ENCODE results near the gene ENO1. TPM values are rescaled to one million over a fixed set of nuclear protein-coding genes. Genes with fewer than 3 reads are reported as not detected.
"Not testable (repeated sequence)": the region's sequence is repeated elsewhere in the genome, so short reads cannot be mapped to it uniquely, and the experiment has no call there.

ENO1 gene
- polyA plus RNA-seq, 12 donors, result 265 to 465 (median 346) TPM; not detected in 1

- no peak for DNase-seq
Observed at GRCh38 chr1:8856689-8857412, 21.6 kb downstream of the ENO1 start.

- no peak for DNase-seq
Observed at GRCh38 chr1:8854240-8854639, 24.2 kb downstream of the ENO1 start.

GRCh38 chr1:8851060-8851459 lies 27.4 kb downstream of the ENO1 start:
- no peak for DNase-seq

GRCh38 chr1:8848663-8849386 lies 29.7 kb downstream of the ENO1 start:
- peak; percentile 89 for DNase-seq

GRCh38 chr1:8847990-8848389 lies 30.5 kb downstream of the ENO1 start:
- DNase-seq, result no peak

DNA sequence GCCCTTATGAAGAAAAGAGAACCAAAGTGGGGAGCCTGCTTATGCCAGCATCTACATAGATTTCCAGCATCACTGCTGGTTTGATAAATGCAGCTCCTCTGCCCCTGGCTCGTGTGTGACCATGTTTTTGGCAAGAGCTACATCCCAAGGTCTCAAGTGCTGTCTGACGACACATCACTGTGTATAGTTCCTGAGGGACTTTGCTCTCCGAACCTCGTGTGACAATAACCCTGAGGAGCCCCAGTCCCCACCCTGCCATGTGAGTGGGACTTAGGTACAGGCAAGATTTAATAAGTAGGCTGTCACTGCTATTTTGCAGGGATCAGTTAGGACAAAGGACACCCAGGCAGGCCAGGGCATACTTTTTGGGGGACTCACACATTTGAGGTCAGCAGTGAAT lies 32.2 kb downstream of the ENO1 start:
- DNase-seq, result no peak

DNA sequence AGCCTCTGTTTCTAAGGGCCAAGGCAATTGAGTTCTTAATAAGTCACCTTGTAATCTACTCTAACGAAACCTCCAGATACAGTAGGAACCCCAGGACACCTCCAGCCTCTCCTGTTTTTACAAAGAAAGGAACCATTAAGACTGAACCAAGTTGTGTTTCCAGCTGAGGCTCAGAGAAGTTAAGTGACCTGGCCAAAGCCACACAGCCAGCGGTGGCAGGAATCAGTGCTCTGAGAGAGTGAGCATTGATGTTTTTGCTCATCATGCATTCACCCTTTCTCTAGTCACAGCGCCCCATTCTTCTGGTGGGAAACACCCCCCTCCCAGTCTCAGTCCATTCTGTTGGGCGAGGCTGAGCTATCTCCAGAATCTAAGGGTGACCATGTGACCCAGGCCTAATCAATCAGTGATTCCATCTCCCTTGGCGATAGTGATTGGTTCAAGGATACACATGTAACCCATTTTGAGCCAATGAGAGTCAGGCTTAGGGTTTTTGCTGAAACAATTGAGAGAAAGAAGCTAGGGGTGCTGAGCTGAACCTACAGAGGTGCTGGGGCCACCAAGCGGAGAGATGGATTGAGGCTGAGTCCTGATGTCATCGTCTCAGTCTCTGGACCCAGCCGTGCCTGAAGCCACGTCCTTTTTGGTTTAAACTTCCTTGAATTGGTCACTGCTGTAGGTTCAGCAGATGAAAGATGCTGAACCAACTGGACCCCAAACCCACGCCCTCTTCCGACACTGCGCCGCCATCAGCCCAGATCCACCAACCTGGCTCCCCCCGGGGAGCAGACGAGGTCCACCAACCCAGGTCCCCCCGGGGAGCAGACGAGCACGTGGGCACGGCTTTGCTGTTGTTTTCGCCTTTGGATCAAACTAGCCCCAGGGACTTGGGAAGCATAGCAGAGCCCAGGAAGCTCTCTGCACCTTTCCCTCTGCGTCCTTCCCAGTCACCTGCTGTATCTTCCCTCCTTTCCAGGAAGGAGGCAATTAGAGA lies 33.1 kb downstream of the ENO1 start:
- DNase-seq, result no peak

- no peak for DNase-seq
Observed at GRCh38 chr1:8844501-8845006, 33.9 kb downstream of the ENO1 start.

DNA sequence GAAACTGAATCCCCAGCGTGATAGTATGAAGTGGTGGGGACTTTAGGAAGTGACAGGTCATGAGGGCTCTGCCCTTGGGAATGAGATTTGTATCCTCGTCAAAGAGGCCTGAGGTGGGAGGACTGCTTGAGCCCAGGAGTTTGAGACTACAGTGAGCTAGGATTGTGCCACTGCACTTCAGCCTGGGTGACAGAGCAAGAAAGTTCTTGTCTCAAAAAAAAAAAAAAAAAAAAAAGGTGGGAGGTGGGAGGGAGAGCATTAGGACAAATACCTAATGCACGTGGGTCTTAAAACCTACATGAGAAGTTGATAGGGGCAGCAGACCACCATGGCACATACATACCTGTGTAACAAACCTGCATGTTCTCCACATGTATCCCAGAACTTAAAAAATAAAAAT lies 37.1 kb downstream of the ENO1 start:
- DNase-seq, result no peak

DNA sequence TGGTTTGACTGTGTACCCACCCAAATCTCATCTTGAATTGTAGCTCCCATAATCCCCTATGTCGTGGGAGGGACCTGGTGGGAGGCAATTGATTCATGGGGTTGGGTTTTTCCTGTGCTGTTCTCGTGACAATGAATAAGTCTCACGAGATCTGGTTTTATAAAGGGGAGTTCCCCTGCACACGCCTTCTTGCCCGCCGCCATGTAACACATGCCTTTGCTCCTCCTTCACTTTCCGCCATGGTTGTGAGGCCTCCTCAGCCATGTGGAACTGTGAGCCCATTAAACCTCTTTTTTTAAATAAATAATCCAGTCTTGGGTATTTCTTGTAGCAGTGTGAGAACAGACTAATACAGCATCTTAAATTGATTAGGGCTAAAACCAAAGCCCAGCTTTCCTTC lies 38.5 kb downstream of the ENO1 start:
- no peak for DNase-seq

DNA sequence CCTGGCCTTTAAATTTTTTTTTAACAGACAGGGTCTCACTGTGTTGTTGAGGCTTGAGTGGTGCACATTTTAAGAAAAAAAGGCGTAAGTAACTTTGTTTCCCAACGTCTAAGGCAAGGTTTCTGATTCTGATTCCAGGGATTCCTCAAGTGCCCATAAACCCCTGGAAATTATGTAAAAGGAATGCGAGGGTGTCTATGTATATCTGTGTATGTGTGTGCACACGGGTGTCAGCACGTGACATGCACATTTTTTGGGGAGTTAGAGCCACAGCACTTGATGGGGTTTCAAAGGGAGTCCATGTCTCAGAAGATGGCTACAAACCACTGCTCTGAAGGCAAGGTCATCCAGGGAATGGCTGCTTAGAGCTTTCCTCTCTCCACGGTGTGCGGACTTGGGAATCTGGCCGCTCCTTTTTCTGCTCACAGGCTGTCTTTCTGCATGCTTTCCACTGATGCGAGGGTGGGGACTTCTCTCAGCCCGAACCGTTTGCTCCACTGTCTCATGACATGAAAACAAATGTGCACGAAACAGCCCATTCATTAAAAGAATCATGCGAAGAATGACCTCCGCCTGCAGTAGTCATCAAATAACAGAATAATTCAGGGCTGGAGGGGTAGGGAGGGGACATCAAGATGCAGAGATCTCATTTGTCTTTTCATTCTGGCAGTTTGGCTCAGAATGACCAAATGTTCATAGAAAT lies 42.4 kb downstream of the ENO1 start:
- DNase-seq, result no peak

DNA sequence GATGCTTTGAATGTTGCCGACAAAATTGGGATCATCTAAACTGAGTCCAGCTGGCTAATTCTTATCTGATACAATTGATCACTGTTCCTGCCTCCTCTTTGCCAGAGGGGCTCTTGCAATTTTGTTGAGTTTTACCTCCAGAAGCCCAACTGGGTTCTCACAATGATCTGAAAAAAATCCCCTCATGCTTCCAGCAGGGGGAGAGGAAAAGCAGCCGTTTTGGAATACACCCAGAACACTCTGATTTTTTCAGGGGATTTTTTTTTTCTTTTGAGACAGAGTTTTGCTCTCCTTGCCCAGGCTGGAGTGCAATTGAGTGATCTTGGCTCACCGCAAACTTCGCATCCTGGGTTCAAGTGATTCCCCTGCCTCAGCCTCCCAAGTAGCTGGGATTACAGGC lies 47.1 kb downstream of the ENO1 start:
- DNase-seq, result no peak

- not testable (repeated sequence) for DNase-seq
Observed at GRCh38 chr1:8830732-8831131, 47.8 kb downstream of the ENO1 start.

- DNase-seq, result no peak
Observed at GRCh38 chr1:8825985-8826481, 52.5 kb downstream of the ENO1 start.

DNA sequence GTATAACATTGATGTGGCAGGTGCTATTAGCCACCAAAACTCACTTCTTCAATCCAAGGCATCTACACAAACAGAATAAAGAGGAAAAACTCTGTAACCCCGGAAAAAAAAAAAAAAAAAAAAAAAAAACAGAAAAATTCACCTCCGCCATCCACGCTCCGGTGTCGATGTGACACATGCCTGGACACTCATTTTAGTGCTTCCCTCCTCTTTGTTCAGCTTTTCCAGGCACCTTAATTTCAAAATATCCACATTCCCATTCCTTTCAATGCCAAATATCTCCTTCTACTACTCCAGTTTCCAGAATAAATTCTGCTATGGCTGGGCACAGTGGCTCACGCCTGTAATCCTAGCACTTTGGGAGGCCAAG lies 55.2 kb downstream of the ENO1 start:
- no peak for DNase-seq

GRCh38 chr1:8822373-8823294 lies 55.9 kb downstream of the ENO1 start:
- DNase-seq, result peak; percentile 53

DNA sequence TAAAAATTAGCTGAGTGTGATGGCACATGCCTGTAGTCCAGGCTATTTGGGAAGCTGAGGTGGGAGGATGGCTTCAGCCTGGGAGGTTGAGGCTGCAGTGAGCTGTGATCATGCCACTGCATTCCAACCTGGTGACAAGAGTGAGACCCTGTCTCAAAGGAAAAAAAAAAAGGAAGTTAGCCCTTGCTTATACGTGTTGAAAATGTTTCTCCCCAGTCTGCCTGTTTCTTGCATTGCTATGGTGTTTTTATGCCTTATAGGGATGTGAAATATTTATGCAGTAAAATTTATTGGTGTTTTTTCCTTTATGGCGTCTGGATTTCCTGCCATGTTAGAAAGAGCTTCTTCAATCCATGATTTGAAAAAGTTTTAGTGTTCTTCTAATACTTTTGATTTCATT lies 57.4 kb downstream of the ENO1 start:
- no peak for DNase-seq

GRCh38 chr1:8818789-8819188 lies 59.7 kb downstream of the ENO1 start:
- not testable (repeated sequence) for DNase-seq

- peak; percentile 23 for DNase-seq
Observed at GRCh38 chr1:8818325-8818775, 60.1 kb downstream of the ENO1 start.

All from muscle of arm (tissue), 12 donors.